ENCODE data around the gene SLC6A18. TPM values are rescaled to one million over a fixed set of nuclear protein-coding genes. Genes with fewer than 3 reads are reported as not detected.

The SLC6A18 gene
- total RNA-seq, 1 donor from 2014 or later = not detected

DNA sequence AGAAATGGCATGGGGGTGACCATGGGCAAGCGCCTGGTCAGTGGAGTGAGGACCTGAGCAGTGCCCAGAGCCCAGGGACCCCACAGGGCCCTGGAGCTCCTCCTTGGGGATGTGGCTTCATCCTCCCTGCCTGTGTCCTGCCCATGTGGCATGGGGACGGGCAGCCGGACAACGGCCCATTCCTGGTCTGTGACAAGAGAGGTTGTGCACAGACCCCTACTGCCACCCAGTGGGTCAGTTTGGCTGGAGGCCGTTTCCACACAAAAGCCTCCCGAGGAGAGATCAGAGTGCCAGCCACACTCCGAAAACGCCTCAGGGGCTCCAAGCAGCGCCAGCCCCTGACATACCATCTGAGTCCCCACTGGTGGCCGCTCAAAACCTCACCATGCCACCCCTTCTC, 19.8 kb downstream of the SLC6A18 start:
- no peak for DNase-seq
- H3K36me3 ChIP-seq = no peaks in the 10 kb centered on the region
- no peak overlapping the region for H3K27ac ChIP-seq (replicated peaks)
- no peaks in the 10 kb centered on the region for H3K4me1 ChIP-seq
- H3K4me3 ChIP-seq = no peak overlapping the region
- TF ChIP-seq, protein P1, sequence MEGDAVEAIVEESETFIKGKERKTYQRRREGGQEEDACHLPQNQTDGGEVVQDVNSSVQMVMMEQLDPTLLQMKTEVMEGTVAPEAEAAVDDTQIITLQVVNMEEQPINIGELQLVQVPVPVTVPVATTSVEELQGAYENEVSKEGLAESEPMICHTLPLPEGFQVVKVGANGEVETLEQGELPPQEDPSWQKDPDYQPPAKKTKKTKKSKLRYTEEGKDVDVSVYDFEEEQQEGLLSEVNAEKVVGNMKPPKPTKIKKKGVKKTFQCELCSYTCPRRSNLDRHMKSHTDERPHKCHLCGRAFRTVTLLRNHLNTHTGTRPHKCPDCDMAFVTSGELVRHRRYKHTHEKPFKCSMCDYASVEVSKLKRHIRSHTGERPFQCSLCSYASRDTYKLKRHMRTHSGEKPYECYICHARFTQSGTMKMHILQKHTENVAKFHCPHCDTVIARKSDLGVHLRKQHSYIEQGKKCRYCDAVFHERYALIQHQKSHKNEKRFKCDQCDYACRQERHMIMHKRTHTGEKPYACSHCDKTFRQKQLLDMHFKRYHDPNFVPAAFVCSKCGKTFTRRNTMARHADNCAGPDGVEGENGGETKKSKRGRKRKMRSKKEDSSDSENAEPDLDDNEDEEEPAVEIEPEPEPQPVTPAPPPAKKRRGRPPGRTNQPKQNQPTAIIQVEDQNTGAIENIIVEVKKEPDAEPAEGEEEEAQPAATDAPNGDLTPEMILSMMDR (IDR thresholded peaks at IDR 0.05; ENCODE audit: borderline replicate concordance) = no peak
- no peaks in the 10 kb centered on the region for H3K9me3 ChIP-seq (replicated peaks)
- intact Hi-C loops (cut with micrococcal nuclease) = no loop called here
- H3K27me3 ChIP-seq (ENCODE audit: low read depth) = peaks cover 88% of the 10 kb centered on the region

DNA sequence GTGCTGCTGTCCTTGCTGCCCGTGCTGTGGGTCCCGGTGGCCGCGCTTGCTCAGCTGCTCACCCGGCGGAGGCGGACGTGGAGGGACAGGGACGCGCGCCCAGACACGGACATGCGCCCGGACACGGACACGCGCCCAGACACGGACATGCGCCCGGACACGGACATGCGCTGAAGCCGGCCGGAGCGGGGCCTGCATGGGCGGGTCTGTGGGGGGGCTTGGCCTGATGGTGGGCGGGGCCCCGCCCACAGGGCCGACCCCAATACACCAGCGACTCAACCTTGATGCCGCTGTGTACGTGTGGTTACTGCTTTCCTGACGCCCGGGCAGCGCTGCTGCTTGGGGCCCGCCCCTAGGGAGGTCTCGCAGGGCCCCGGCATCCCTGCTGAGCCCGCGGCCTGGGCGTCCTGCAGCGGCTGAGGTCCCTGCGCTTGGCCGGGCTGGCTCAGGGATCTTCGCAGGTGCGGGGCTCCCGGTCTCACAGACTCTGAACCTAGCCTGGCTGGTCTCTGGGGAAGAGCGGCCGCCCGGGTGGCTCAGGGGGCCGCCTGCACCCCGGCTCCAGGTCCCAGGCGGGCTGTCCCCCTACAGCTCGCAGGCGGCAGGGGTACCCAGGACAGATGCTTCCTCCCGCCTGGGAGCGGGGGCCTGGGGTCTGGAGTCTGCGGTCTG, 20.9 kb downstream of the SLC6A18 start:
- no peak overlapping the region for H3K27ac ChIP-seq (replicated peaks)
- no peaks in the 10 kb centered on the region for H3K36me3 ChIP-seq
- no peaks in the 10 kb centered on the region for H3K9me3 ChIP-seq (replicated peaks)
- H3K27me3 ChIP-seq (ENCODE audit: low read depth) = peaks cover 96% of the 10 kb centered on the region
- no peak overlapping the region for H3K4me3 ChIP-seq
- TF ChIP-seq, protein P1 (IDR thresholded peaks at IDR 0.05; ENCODE audit: borderline replicate concordance) = no peak
- H3K4me1 ChIP-seq = no peaks in the 10 kb centered on the region
- intact Hi-C loops (cut with micrococcal nuclease) = no loop called here
- DNase-seq = no peak

DNA sequence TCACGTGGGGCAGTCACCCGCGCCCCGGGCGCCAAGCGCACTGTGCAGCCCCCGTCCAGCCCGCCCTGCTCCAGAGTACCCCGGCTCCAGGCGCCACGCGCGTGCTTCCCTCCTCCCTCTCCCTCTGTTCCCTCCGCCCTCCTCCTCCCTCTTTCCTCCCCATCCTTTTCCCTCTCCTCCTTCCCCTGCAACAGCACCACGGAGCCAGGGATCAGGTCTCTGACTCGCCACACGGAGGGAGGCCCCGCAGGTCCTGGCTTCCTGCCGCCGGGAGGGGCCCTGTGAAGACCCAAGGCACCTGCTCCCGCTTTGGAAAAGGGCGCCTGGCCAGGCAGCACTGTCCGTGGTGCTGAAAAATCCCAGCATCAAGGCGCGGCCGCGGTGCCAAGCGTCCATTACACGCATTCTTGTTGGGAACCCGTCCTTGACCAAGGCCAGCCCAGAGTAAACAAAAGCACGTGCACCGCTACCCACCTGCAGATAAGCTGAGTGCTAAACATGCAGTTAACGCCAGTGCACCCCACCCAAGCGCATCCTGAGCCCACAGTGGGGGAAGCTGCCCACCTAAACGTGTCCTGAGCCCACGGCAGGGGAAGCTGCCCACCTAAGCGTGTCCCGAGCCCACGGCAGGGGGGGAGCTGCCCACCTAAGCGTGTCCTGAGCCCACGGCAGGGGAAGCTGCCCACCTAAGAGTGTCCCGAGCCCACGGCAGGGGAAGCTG, 21.7 kb downstream of the SLC6A18 start:
- DNase-seq = peak; percentile 23
- H3K36me3 ChIP-seq = no peaks in the 10 kb centered on the region
- no peaks in the 10 kb centered on the region for H3K4me1 ChIP-seq
- H3K9me3 ChIP-seq (replicated peaks) = no peaks in the 10 kb centered on the region
- peaks cover 93% of the 10 kb centered on the region for H3K27me3 ChIP-seq (ENCODE audit: low read depth)
- H3K27ac ChIP-seq (replicated peaks) = no peak overlapping the region
- no peak overlapping the region for H3K4me3 ChIP-seq
- intact Hi-C loops (cut with micrococcal nuclease) = no loop called here
- TF ChIP-seq, protein P1 (IDR thresholded peaks at IDR 0.05; ENCODE audit: borderline replicate concordance) = no peak

DNA sequence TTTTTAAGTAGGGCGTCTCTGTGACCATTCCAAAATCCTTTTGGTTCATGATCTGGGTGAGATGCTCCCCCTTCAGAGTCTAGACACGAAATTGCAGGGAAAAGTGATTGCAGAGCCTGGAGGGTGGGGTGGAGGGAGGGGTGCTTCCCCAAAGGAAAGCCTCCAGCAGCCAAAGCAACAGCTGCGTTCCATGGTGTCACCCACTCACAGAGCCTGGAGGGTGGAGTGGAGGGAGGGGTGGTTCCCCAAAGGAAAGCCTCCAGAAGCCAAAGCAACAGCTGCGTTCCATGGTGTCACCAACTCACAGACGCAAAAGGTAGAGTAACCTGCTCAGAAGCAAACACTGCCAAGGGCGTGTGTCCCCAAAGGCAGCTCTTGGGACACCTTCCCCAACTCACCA, 22.6 kb downstream of the SLC6A18 start:
- peaks cover 92% of the 10 kb centered on the region for H3K27me3 ChIP-seq (ENCODE audit: low read depth)

DNA sequence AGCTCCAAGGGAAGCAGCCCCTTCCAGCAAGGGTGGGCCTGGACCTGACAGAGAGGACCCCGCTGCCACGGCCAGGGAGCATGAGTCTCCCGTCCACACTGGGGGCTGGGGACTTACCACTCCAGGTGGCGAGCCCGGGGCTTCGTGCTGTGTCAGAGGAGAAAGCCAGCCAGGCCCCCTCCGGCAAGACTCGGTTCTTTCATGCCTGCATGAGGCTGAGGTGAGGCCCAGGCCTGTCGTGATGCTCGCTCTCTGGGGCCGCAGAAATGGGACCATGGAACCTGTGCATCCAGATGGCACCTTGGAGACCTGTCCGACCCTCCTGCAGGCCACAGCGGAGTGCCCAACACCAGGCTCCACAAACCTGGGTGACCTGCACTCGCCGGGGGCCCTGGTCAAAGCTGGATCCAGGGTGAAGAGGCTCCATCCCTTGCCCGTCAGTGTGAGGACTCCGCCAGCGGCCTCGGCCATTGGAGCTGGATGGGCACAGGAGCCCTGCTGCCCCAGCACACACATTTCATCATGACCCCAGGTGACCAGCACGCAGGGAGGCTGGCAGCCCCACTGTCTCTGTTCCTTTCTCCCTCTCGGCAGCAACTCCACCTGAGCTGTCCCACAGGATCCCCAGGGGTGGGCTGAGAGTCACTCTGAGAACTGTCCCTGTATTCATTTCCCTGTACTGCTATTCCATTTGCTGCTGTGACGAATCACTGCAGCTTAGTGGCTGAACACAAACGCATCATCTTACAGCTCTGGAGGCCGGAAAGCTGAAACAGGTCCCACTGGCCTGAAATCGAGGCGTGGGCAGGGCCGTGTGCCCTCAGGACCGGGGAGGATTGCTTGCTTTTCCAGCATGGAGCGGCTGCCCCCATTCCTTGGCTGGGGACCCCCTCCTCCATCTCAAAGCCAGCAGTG, 24.4 kb downstream of the SLC6A18 start:
- H3K9me3 ChIP-seq (replicated peaks) = no peaks in the 10 kb centered on the region
- intact Hi-C loops (cut with micrococcal nuclease) = no loop called here
- no peaks in the 10 kb centered on the region for H3K36me3 ChIP-seq
- TF ChIP-seq, protein P1 (IDR thresholded peaks at IDR 0.05; ENCODE audit: borderline replicate concordance) = no peak
- no peak for DNase-seq
- no peaks in the 10 kb centered on the region for H3K4me1 ChIP-seq
- H3K27me3 ChIP-seq (ENCODE audit: low read depth) = peaks cover 86% of the 10 kb centered on the region
- no peak overlapping the region for H3K4me3 ChIP-seq
- no peak overlapping the region for H3K27ac ChIP-seq (replicated peaks)

More for the DNA sequence above, 22.6 kb downstream of the SLC6A18 start:
- Histone ChIP-seq H3K4me3 (no peak overlapping the region), H3K27ac (replicated peaks) (no peak overlapping the region), H3K9me3 (replicated peaks) (no peaks in the 10 kb centered on the region), H3K4me1 (no peaks in the 10 kb centered on the region), H3K36me3 (no peaks in the 10 kb centered on the region)
- DNase-seq = no peak
- intact Hi-C loops (cut with micrococcal nuclease) = no loop called here
- TF ChIP-seq, protein P1 (IDR thresholded peaks at IDR 0.05; ENCODE audit: borderline replicate concordance) = no peak
